Adrenal gland (tissue), 5 donors: ENCODE data around the gene UBC.

ENCODE experiments used
- CTCF ChIP-seq, 6 experiments: fragments of 450-650 bp in 4 of 6; fragments of 200-600 bp in 2 of 6; sonication (generic) in 1 of 6; IDR thresholded peaks; 1 replicate in 5 of 6; 2 replicates in 1 of 6; pipeline versions ENCODE4 v1.5.1 to v1.8.0; 2016 to 2021; ENCODE audit warnings: antibody characterized with exemption in 6 of 6, mild to moderate bottlenecking in 2 of 6, moderate library complexity in 1 of 6
- POLR2A ChIP-seq, 2 donors: fragments of 450-650 bp; IDR thresholded peaks; one replicate each; pipeline ENCODE4 v1.6.1; 2017; ENCODE audit warnings: antibody characterized with exemption in 2 of 2, mild to moderate bottlenecking in 2 of 2, moderate library complexity in 1 of 2
- donor health status: DM: no; HTN: no; CAD: no.

DNA sequence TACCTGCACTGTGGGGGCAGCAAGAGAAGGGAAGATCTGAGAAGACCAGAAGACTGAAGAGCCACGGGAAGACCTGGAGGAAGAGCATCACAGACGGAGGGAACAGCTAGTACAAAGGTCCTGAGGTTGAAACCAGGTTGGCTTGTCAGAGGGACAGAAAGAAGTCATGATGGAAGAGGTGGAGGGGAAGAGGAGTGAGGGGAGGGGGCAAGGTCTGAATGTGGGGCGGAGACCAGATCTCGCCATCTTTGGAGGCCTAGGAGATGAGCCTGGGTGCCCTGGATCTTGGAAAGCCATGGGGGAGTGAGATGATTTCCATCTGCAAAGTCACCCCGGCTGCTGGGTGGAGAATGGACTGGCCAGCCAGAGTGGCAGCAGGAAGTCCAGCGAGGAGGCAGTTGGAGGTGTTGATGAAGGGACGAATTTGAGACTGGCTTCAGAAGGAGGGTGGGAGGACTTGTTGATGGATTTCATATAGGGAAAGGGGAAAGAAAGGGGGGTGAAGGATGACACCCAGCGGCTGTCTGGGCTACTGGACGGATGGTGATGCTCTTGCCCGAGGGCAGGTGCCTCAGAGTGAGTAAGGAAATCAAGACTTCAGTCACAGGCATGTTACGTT is 14.6 kb upstream of the UBC start:
- no peak for TF ChIP-seq CTCF (IDR thresholded peaks at IDR 0.05)
- no peak for TF ChIP-seq POLR2A (IDR thresholded peaks at IDR 0.05)
